Measurements from ENCODE around the gene SGPP1.
"Not testable (repeated sequence)": the region's sequence is repeated elsewhere in the genome, so short reads cannot be mapped to it uniquely, and the experiment has no call there.

DNA sequence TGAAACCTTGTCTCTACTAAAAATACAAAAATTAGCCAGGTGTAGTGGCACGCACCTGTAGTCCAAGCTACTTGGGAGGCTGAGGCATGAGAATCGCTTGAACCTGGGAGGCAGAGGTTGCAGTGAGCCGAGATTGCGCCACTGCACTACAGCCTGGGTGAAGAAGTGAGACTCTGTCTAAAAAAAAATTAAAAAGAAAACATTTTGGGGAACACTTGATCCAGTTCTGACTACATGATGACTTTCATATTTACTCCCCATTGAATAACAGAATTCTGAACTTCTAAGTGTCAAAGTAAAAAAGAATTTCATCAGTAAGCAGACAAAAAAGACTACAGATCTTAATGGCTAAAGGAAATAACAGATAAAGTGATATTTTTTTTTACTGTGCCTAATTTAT lies 25.3 kb downstream of the SGPP1 start:
- not testable (repeated sequence) for TF ChIP-seq EZH2 (IDR thresholded peaks at IDR 0.05; ENCODE audit: borderline replicate concordance, insufficient read depth, low read depth, low read length, poor library complexity, severe bottlenecking); CTCF (IDR thresholded peaks at IDR 0.05)

Measured in B cell (primary cell).